H1 (cell line): ENCODE data around the gene SH3GL1. TPM values are rescaled to one million over a fixed set of nuclear protein-coding genes. Genes with fewer than 3 reads are reported as not detected.

Source experiments
- CTCF ChIA-PET: fragments of 300-600 bp; sonication (Branson Sonifier 250); formaldehyde crosslinking; loops from one replicate; lab custom pipeline; 2021; ENCODE audit not compliant: partially characterized antibody; lab: Charles Lee
- POLR2A ChIA-PET: fragments of 300-600 bp; sonication (Branson Sonifier 250); formaldehyde crosslinking; loops from one replicate; lab custom pipeline; 2021; ENCODE audit warnings: inconsistent platforms; ENCODE audit not compliant: partially characterized antibody; lab: Charles Lee
- DNase-seq, 2 experiments: peaks; one replicate each; pipeline versions ENCODE4 v3.0.0 to v3.0.0-alpha.2; 2010 to 2022; ENCODE audit warnings: low spot score in 2 of 2, low read depth in 1 of 2, mixed read lengths in 1 of 2
- FAIRE-seq: peaks from 2 replicates; lab custom pipeline; 2011; peaks lifted over from hg19 to GRCh38; lab: Jason Lieb, UNC
- H2AFZ ChIP-seq: 2 replicates; pipeline ENCODE4 v1.8.1; 2012; ENCODE audit warnings: low read length, inconsistent platforms
- H2AK5ac ChIP-seq: 2 replicates; pipeline ENCODE4 v1.6.1; 2013; ENCODE audit warnings: low read depth, low read length
- H2BK120ac ChIP-seq: replicated peaks from 2 replicates; pipeline ENCODE3; 2013; ENCODE audit warnings: low read depth, low read length, inconsistent platforms
- H2BK12ac ChIP-seq: 2 replicates; pipeline ENCODE4 v1.6.1; 2013; ENCODE audit warnings: low read depth, low read length
- H2BK15ac ChIP-seq: 2 replicates; pipeline ENCODE4 v1.6.1; 2013; ENCODE audit warnings: low read length
- H2BK20ac ChIP-seq: 2 replicates; pipeline ENCODE4 v1.6.1; 2013; ENCODE audit warnings: low read length
- H2BK5ac ChIP-seq: 2 replicates; pipeline ENCODE4 v1.6.1; 2013; ENCODE audit warnings: low read depth, low read length
- H3K14ac ChIP-seq: 2 replicates; pipeline ENCODE4 v1.6.1; 2013; ENCODE audit warnings: inconsistent platforms; ENCODE audit not compliant: insufficient read length
- H3K18ac ChIP-seq: 2 replicates; pipeline ENCODE4 v1.6.1; 2013; ENCODE audit warnings: low read length; ENCODE audit errors: extremely low read depth
- H3K23ac ChIP-seq: 2 replicates; pipeline ENCODE4 v1.6.1; 2013; ENCODE audit warnings: inconsistent platforms; ENCODE audit not compliant: insufficient read length
- H3K23me2 ChIP-seq: 2 replicates; pipeline ENCODE4 v1.6.1; 2013; ENCODE audit warnings: low read depth, low read length
- H3K27ac ChIP-seq: 2 replicates; pipeline ENCODE4 v1.6.1; 2011; ENCODE audit warnings: low read depth, low read length, inconsistent platforms
- H3K27me3 ChIP-seq, 4 experiments: replicated peaks in 1 of 4; 1 replicate in 1 of 4; 2 replicates in 3 of 4; pipeline versions ENCODE4 v1.6.1 to v1.8.1; 2011 to 2013; ENCODE audit warnings: low read length in 3 of 4, mild to moderate bottlenecking in 3 of 4, inconsistent platforms in 2 of 4, mixed read lengths in 2 of 4, moderate library complexity in 1 of 4; ENCODE audit not compliant: control insufficient read depth in 3 of 4, insufficient read depth in 3 of 4; ENCODE audit errors: extremely low read depth in 1 of 4
- H3K36me3 ChIP-seq, 4 experiments: 2 replicates each; pipeline versions ENCODE4 v1.6.1 to v1.8.1; 2011 to 2013; ENCODE audit warnings: mild to moderate bottlenecking in 4 of 4, low read length in 3 of 4, moderate library complexity in 2 of 4, control low read depth in 1 of 4, inconsistent platforms in 1 of 4; ENCODE audit not compliant: insufficient read depth in 4 of 4, control insufficient read depth in 2 of 4
- H3K4ac ChIP-seq: replicated peaks from 2 replicates; pipeline ENCODE3; 2013; ENCODE audit warnings: low read length, low read depth, mixed read lengths, inconsistent platforms; ENCODE audit not compliant: insufficient read length
- H3K4me1 ChIP-seq, 4 experiments: replicated peaks in 1 of 4; 1 replicate in 1 of 4; 2 replicates in 3 of 4; pipeline versions ENCODE4 v1.6.1 to v1.8.1; 2011 to 2013; ENCODE audit warnings: low read length in 3 of 4, inconsistent platforms in 2 of 4, mixed read lengths in 1 of 4; ENCODE audit not compliant: insufficient read depth in 4 of 4, control insufficient read depth in 3 of 4
- H3K4me2 ChIP-seq, 2 experiments: 2 replicates each; pipeline versions ENCODE4 v1.6.1 to v1.8.1; 2011 to 2013; ENCODE audit warnings: low read depth in 2 of 2, low read length in 2 of 2, control low read depth in 1 of 2, inconsistent platforms in 1 of 2, mild to moderate bottlenecking in 1 of 2; ENCODE audit not compliant: insufficient read depth in 1 of 2
- H3K4me3 ChIP-seq, 4 experiments: fragments of 200-600, 300-600 bp in 1 of 4; sonication (generic), shearing (Covaris generic), sonication (Bioruptor Twin) in 1 of 4; 2 replicates each; pipeline versions ENCODE4 v1.5.1 to v1.8.1; 2011 to 2016; ENCODE audit warnings: low read length in 4 of 4, low read depth in 3 of 4, control low read depth in 2 of 4, inconsistent platforms in 2 of 4, mild to moderate bottlenecking in 2 of 4, mixed read lengths in 1 of 4, moderate library complexity in 1 of 4; ENCODE audit not compliant: insufficient read depth in 2 of 4; ENCODE audit errors: extremely low read depth in 1 of 4
- H3K56ac ChIP-seq: replicated peaks from 2 replicates; pipeline ENCODE3; 2013; ENCODE audit warnings: low read depth, mild to moderate bottlenecking, mixed read lengths, low read length, inconsistent platforms; ENCODE audit not compliant: insufficient read length
- H3K79me1 ChIP-seq: 2 replicates; pipeline ENCODE4 v1.6.1; 2013; ENCODE audit warnings: low read depth, low read length, control low read depth
- H3K79me2 ChIP-seq, 2 experiments: 2 replicates each; pipeline versions ENCODE4 v1.6.1 to v1.8.1; 2012 to 2013; ENCODE audit warnings: low read length in 2 of 2, mild to moderate bottlenecking in 2 of 2, inconsistent platforms in 1 of 2; ENCODE audit not compliant: insufficient read depth in 2 of 2, control insufficient read depth in 1 of 2
- H3K9ac ChIP-seq, 4 experiments: replicated peaks in 1 of 4; 1 replicate in 1 of 4; 2 replicates in 3 of 4; pipeline versions ENCODE4 v1.6.1 to v1.8.1; 2011 to 2013; ENCODE audit warnings: low read depth in 3 of 4, low read length in 3 of 4, control low read depth in 2 of 4, mild to moderate bottlenecking in 2 of 4, moderate library complexity in 2 of 4, inconsistent platforms in 1 of 4; ENCODE audit errors: extremely low read depth in 1 of 4
- H3K9me3 ChIP-seq, 2 experiments: 2 replicates each; pipeline versions ENCODE4 v1.6.1 to v1.8.1; 2012 to 2013; ENCODE audit warnings: mild to moderate bottlenecking in 2 of 2, moderate library complexity in 2 of 2, control low read depth in 1 of 2, inconsistent platforms in 1 of 2, low read depth in 1 of 2, low read length in 1 of 2, mixed read lengths in 1 of 2; ENCODE audit not compliant: insufficient read depth in 2 of 2
- H4K20me1 ChIP-seq, 2 experiments: replicated peaks in 1 of 2; 2 replicates each; pipeline versions ENCODE3 to v1.8.1; 2011 to 2013; ENCODE audit warnings: inconsistent platforms in 2 of 2, low read length in 2 of 2, mild to moderate bottlenecking in 1 of 2; ENCODE audit not compliant: insufficient read depth in 2 of 2, control insufficient read depth in 1 of 2
- H4K5ac ChIP-seq: 2 replicates; pipeline ENCODE4 v1.6.1; 2013; ENCODE audit warnings: low read length, low read depth, mixed read lengths, inconsistent platforms; ENCODE audit not compliant: insufficient read length
- H4K8ac ChIP-seq: 2 replicates; pipeline ENCODE4 v1.8.0; 2013; ENCODE audit warnings: mild to moderate bottlenecking, moderate library complexity, low read length, inconsistent platforms; ENCODE audit not compliant: insufficient read depth; ENCODE audit errors: extremely low read depth
- H4K91ac ChIP-seq: replicated peaks from 2 replicates; pipeline ENCODE3; 2013; ENCODE audit warnings: low read length, mixed read lengths, inconsistent platforms; ENCODE audit not compliant: insufficient read length
- ASH2L ChIP-seq: fragments of 200-600, 300-600 bp; sonication (generic); IDR thresholded peaks from one replicate; pipeline ENCODE4 v1.7.1; 2017; ENCODE audit warnings: low read length
- CREB1 ChIP-seq: IDR thresholded peaks from 2 replicates; pipeline ENCODE4 v1.6.1; 2012; ENCODE audit warnings: inconsistent platforms
- EZH2 ChIP-seq: fragments of 200-600 bp; sonication (generic); IDR thresholded peaks from 2 replicates; pipeline ENCODE4 v1.7.1; 2012; ENCODE audit warnings: low read depth, mild to moderate bottlenecking, moderate library complexity, low read length, inconsistent platforms; ENCODE audit not compliant: severe bottlenecking
- GABPA ChIP-seq: IDR thresholded peaks from 2 replicates; pipeline ENCODE4 v1.6.1; 2011; ENCODE audit warnings: mild to moderate bottlenecking, low read length, moderate library complexity, borderline replicate concordance; ENCODE audit not compliant: insufficient read depth
- KDM1A ChIP-seq: fragments of 200-600, 300-600 bp; sonication (generic); IDR thresholded peaks from 2 replicates; pipeline ENCODE4 v1.7.1; 2016; ENCODE audit warnings: mild to moderate bottlenecking, low read length, borderline replicate concordance
- KDM5A ChIP-seq: fragments of 200-600 bp; IDR thresholded peaks from 2 replicates; pipeline ENCODE4 v1.7.1; 2012; ENCODE audit warnings: mild to moderate bottlenecking, low read length, inconsistent platforms, mixed read lengths
- MAX ChIP-seq: IDR thresholded peaks from 2 replicates; pipeline ENCODE4 v1.6.1; 2012; ENCODE audit warnings: inconsistent platforms
- SAP30 ChIP-seq: fragments of 300-600 bp; sonication (generic); IDR thresholded peaks from 2 replicates; pipeline ENCODE4 v1.7.1; 2012; ENCODE audit warnings: low read length, moderate library complexity, mild to moderate bottlenecking, inconsistent platforms; ENCODE audit not compliant: insufficient read depth, insufficient replicate concordance
- SIRT6 ChIP-seq: IDR thresholded peaks from one replicate; pipeline ENCODE4 v1.7.1; 2012; ENCODE audit warnings: low read length, inconsistent platforms
- SIX5 ChIP-seq: IDR thresholded peaks from 2 replicates; pipeline ENCODE4 v1.6.1; 2011; ENCODE audit warnings: mild to moderate bottlenecking, low read depth, low read length
- SRF ChIP-seq: IDR thresholded peaks from 2 replicates; pipeline ENCODE4 v1.6.1; 2011; ENCODE audit warnings: mild to moderate bottlenecking, low read depth, low read length, moderate library complexity
- SUZ12 ChIP-seq: fragments of 200-600 bp; sonication (generic); IDR thresholded peaks from 2 replicates; pipeline ENCODE4 v1.6.1; 2012; ENCODE audit warnings: mild to moderate bottlenecking, inconsistent platforms, low read length, moderate library complexity, mixed read lengths
- TEAD4 ChIP-seq: IDR thresholded peaks from 2 replicates; pipeline ENCODE4 v1.6.1; 2012; ENCODE audit warnings: low read depth, low read length, inconsistent platforms, mixed read lengths
- WGBS, 2 experiments: shearing (Covaris generic) in 1 of 2; methylation state at CpG; one replicate each; pipeline versions ENCODE4 v1.1.6 to v1.1.7; 2013 to 2015; ENCODE audit warnings: low lambda C conversion rate in 2 of 2, mixed read lengths in 2 of 2, inconsistent platforms in 1 of 2, low coverage in 1 of 2, missing lambda C conversion rate in 1 of 2; ENCODE audit not compliant: insufficient replicate concordance in 2 of 2, insufficient coverage in 1 of 2, insufficient read length in 1 of 2; ENCODE audit errors: extremely low coverage in 1 of 2, missing lambda C conversion rate in 1 of 2; 5-methylcytosine and 5-hydroxymethylcytosine counted together
- polyA plus RNA-seq, 7 experiments: library from polyadenylated mRNA; depleted of rRNA in 3 of 7; stranded (reverse) in 5 of 7; unstranded in 2 of 7; fragments of >200 nt in 5 of 7; fragments of 200-250 nt in 2 of 7; gene quantifications; 1 replicate in 5 of 7; 2 replicates in 1 of 7; 4 replicates in 1 of 7; pipeline versions ENCODE4 v1.2.1 to v1.2.3, GENCODE V29; 2011 to 2013; ENCODE audit warnings: missing spikeins in 2 of 7, mixed read lengths in 2 of 7
- total RNA-seq: library from RNA; stranded (reverse); fragmentation: NEBNext Ultra II Directional; extraction: Animal tissue kit (Norgen Biotek cat#: 25700); gene quantifications from 2 replicates; pipeline ENCODE4 v1.2.1, GENCODE V29; 2021

Gene SH3GL1
- total and polyA plus RNA-seq, 2 of the 8 experiments (the other 6 are each of a cell fraction or from before 2014, with no cell fraction given), result 81.5 to 102 TPM

- no peak overlapping the region for H2BK5ac ChIP-seq
- H3K14ac ChIP-seq, result no peak overlapping the region
- no peak overlapping the region for H3K9ac ChIP-seq
- no peak for FAIRE-seq
- no peak overlapping the region for H2BK15ac ChIP-seq
- H3K23me2 ChIP-seq, result peaks cover 10% of the 10 kb centered on the region
- H2AK5ac ChIP-seq, result no peak overlapping the region
- ChIA-PET POLR2A (interaction anchor here (0.6 to 5.6 kb wide), 5 partner anchors 14 to 1443 kb away, joined by 3 to 72 read pairs (median 36); no protein-coding TSS in a partner anchor), CTCF (interaction anchor here (0.6 to 20.4 kb wide), 7 partner anchors 8 to 206 kb away, joined by 3 to 311 read pairs (median 3); partner anchors contain the start of gene SHD)
- no peak for DNase-seq
- H4K5ac ChIP-seq, result no peak overlapping the region
- H4K20me1 ChIP-seq, result peaks cover 0 to 8% of the 10 kb centered on the region in 2 experiments
- no peak overlapping the region for H2BK20ac ChIP-seq
- no peak overlapping the region for H4K91ac ChIP-seq
- no peaks in the 10 kb centered on the region for H3K27me3 ChIP-seq
- H3K79me2 ChIP-seq, result peaks cover 0 to 5% of the 10 kb centered on the region in 2 experiments; a peak in 1 of 4 replicates
- H3K4ac ChIP-seq, result no peak overlapping the region
- no peak overlapping the region for H2BK12ac ChIP-seq
- H4K8ac ChIP-seq, result no peak overlapping the region; the same call in 1 of the 2 replicates
- H3K27ac ChIP-seq, result no peak overlapping the region
- no peak overlapping the region for H3K23ac ChIP-seq
- no peak overlapping the region for H2AFZ ChIP-seq
- H3K79me1 ChIP-seq, result no peaks in the 10 kb centered on the region
- no peak overlapping the region for H3K4me2 ChIP-seq
- H3K18ac ChIP-seq, result no peak overlapping the region
- WGBS, 2 experiments, result 96% methylated on average over 15 of the region's 15 CpGs; no CpG with 5 or more reads in 1 of the 2 experiments
- H3K4me3 ChIP-seq, result no peak overlapping the region
- H3K36me3 ChIP-seq, result peaks cover 0 to 16% (median 5%) of the 10 kb centered on the region in 4 experiments; a peak in 5 of 8 replicates
- no peaks in the 10 kb centered on the region for H3K9me3 ChIP-seq
- H3K56ac ChIP-seq, result no peak overlapping the region
- H3K4me1 ChIP-seq, result peaks cover 0 to 13% (median 4%) of the 10 kb centered on the region in 4 experiments; a peak in 5 of 7 replicates
- H2BK120ac ChIP-seq, result no peak overlapping the region
- TF ChIP-seq ASH2L, result no peak
- no peak for TF ChIP-seq KDM5A
- no peak for TF ChIP-seq SAP30
- no peak for TF ChIP-seq CREB1
- TF ChIP-seq MAX, result no peak
- no peak for TF ChIP-seq EZH2
- no peak for TF ChIP-seq SUZ12
- no peak for TF ChIP-seq SRF
- TF ChIP-seq TEAD4, result no peak
- no peak for TF ChIP-seq SIRT6
- no peak for TF ChIP-seq KDM1A
- no peak for TF ChIP-seq GABPA
- TF ChIP-seq SIX5, result no peak
Observed at GRCh38 chr19:4345342-4346019, 54.9 kb downstream of the SH3GL1 start.
